Renal cortical epithelial cell (primary cell): ENCODE data around the gene STX18. TPM values are rescaled to one million over a fixed set of nuclear protein-coding genes. Genes with fewer than 3 reads are reported as not detected.
"Not testable (repeated sequence)": the region's sequence is repeated elsewhere in the genome, so short reads cannot be mapped to it uniquely, and the experiment has no call there.

ENCODE experiments used
- DNase-seq: peaks from one replicate; pipeline ENCODE4 v3.0.0-alpha.2; 2011; ENCODE audit warnings: low read depth
- total RNA-seq: library from RNA; depleted of rRNA; stranded (reverse); fragments of >200 nt; gene quantifications from 2 replicates; pipeline ENCODE4 v1.2.3, GENCODE V29; 2014

The STX18 gene
- 27.6 and 31.9 TPM in 2 replicates for total RNA-seq

- DNase-seq, result peak; percentile 54
These were observed at the start of gene STX18 for GRCh38 chr4:4541661-4542570. Gene STX18 (minus strand): TSS chr4:4542048. CDS start chr4:4541964, 84 bp downstream.

- DNase-seq, result no peak
These were observed 49.2 kb upstream of the STX18 start for GRCh38 chr4:4591071-4591470.

DNA sequence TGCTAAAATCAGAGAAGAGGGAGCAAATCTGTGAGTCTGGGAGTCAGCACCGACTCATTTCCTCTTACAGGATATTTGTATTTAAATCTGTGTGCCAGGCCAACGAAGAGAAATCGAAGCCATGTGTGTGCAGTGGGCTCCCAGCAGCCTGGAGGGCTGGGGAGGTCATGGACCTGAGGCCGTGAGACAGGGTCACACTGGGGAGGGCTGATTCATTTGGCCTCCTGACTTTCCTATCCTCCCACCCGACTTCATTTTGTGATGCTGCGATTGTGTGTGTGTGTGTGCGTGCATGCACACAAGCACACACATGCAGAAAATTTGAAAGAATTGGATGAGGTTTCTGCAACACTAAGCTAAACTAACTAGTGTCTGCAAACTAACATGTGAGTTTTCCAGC, 48.7 kb upstream of the STX18 start:
- DNase-seq, result no peak

DNA sequence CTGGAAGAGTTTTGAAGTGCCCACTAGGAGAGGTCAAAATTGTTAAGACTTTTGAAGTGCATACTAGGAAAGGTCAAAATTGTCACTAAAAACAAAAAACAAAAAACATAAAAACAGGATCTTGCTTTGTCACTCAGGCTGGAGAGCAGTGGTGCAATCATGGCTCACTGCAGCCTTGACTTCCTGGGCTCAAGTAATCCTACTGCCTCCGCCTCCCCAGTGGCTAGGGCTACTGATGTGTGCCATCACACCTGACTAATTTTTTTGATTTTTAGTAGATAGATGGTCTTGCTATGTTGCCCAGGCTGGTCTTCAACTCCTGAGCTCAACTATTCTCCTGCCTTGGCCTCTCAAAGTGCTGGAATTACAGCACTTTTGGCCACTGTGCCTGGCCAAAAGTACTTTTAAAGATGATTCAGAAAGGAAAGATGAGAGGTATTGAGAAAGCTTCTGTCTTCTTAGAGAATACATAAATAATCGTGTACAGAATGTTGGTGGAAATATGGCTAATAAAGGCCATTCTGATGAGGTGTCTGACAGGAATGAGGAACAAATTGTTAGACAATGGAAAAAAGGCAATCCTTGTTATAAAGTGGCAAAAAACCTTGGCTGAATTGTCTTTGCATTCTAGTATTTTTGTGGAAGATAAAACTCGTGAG, 43.3 kb upstream of the STX18 start:
- peak; percentile 19 for DNase-seq

DNA sequence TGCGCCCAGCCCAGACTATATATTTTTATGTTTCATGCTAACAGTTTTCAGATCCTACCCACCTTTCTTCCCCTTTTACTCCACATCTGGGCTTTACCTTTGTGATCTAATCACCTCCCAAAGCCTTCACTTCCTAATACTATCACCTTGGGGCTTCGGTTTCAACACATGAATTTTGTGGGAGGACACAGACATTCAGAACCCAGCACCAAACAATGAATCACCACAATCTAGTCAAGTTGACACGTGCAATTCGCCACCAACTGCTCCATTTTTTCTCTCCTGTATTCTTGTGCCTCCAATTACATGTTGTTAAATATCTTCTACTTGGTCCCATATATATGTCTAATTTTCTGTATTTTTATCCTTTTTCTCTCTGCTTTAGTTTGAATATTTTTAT, 41.8 kb upstream of the STX18 start:
- no peak for DNase-seq

DNA sequence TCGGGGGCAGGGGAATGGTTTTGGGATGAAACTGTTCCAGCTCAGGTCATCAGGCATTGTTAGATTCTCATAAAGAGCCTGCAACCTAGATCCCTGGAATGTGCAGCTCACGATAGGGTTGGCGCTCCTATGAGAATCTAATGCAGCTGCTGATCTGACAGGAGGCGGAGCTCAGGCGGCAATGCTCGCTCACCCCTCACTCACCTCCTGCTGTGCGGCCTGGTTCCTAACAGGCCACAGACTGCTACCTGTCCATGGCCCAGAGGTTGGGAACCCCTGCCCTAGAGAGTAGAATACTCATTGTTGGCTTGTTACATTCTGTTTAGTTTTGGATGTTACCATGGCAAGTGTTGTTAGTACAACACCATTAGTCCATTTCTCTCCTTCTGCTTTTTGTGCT, 40.8 kb upstream of the STX18 start:
- DNase-seq, result no peak

GRCh38 chr4:4580494-4580893, 38.6 kb upstream of the STX18 start:
- no peak for DNase-seq

- no peak for DNase-seq
These were observed 37.1 kb upstream of the STX18 start for GRCh38 chr4:4578981-4579380.

GRCh38 chr4:4577359-4577875, 35.6 kb upstream of the STX18 start:
- DNase-seq, result no peak

GRCh38 chr4:4575284-4576211, 33.7 kb upstream of the STX18 start:
- no peak for DNase-seq

- DNase-seq, result peak; percentile 50
These were observed 32.9 kb upstream of the STX18 start for GRCh38 chr4:4574792-4575191.

DNA sequence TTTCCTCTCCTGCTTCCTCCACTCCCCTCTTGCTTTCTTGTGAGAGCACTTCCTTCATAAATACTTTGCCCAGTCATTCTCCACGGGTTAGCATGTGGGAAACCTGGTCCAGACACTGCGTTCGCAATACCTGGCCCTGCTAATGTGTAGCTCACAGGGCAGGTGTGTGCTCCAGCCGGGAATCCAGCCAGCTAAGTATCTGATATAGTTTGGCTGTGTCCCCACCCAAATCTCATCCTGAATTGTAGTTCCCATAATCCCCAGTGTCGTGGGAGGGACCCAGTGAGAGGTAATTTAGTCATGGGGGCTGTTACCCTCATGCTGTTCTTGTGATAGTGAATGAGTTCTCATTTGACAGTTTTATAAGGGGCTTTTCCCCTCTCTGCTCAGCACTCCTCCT, 32.2 kb upstream of the STX18 start:
- no peak for DNase-seq

DNA sequence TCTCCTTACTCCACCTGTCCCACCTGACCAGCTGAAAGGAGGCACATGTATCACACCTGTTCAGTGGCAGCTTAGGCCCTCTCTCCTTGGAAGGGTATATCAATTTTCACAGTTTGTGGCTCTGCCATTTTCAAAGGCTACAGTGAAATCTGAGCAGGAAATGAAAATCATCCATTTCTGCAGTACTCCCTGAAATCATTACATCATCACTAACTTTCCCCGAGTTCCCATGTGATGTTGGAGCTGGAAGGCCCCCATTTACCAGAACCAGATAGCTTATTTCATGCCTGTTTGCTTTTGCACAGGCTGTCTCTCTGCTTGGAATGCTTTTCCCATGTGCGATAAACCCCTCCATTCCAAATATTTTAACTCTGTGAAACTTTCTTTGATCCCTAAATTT, 31.0 kb upstream of the STX18 start:
- DNase-seq, result no peak

DNA sequence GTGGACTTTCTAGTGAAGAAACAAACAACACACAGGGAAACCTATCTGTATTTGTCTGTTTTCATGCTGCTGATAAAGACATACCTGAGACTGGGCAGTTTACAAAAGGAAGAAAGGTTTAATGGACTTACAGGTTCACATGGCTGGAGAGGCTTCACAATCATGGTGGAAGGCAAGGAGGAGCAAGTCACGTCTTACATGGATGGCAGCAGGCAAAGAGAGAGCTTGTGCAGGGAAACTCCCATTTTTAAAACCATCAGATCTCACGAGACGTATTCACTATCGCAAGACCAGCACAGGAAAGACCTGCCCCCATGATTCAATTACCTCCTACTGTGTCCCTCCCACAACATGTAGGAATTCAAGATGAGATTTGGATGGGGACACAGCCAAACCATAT, 28.0 kb upstream of the STX18 start:
- DNase-seq, result not testable (repeated sequence)

GRCh38 chr4:4568806-4569427, 27.1 kb upstream of the STX18 start:
- DNase-seq, result no peak

DNA sequence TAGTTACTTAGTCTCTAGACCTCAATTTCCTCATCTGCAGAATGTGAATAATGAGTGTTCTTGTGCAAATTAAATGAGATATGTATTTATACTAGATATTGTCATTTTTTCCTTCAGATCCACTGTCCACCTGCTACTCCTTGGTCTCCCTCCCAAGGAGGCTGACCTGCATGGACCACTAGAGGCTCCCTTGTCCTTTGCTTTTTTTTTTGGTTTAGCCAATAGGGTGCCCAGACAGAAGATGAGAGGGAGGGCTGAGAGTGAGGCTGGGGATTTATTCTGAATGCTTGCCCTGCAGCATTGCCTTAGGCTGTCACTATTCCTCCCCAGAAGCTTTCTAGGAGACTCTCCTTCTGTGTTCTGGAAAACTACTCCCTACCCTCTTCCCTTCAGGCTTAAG, 24.5 kb upstream of the STX18 start:
- not testable (repeated sequence) for DNase-seq

DNA sequence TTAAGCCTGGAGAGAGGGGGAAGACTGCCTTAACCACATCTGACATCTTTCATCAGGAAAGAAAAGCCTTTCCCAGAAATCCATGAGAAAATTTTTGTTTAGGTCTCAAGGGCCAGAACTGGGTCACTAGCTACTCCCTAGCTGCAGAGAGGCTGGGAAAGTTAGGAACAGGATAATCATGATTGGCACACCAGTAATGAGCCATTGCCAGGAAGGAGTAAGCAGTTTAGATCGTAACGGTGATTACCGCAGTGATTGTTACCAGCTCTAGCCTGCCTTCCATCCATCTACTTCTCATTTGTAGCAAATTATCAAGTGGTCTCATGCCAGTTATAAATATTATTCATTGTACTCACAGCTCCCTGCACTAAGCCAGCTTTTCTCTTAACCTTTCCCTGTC, 22.7 kb upstream of the STX18 start:
- DNase-seq, result no peak

DNA sequence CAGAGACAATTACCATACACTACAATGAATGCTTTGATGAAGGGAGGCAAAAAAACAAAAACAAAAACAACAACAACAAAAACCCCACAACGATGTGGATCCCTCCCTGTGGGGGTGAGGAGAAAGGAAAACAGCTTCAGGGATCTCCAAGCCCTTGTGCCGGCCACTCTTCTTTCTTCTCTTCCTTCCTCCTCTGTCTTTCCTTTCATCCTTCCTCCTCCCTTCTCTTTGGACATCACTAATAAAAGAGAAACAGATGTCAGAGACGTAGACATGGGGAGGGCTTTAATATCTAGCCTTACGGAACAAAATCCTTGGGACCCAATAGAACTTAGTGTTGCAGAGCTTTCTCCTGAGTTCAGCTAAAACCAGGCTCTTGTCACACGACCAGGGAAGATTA, 18.8 kb upstream of the STX18 start:
- no peak for DNase-seq

GRCh38 chr4:4560136-4560535, 18.3 kb upstream of the STX18 start:
- no peak for DNase-seq

DNA sequence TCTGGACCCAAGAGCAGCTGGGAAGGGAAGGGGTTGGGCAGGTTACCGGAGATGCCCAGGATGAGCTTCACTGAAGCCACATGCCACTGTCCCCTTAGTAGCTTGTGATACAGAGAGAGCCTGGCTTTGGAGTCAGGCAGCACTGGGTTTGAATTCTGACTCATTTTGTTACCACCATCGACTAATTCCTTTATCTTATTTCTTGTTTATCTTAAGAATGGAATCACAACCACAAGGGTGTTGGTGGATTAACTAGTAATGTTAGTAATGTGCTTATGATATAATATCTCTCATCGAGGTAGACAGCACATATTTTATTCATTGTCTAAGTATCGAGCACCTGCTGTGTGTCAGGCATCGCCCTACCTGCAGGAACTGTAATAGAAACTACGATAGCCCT, 17.7 kb upstream of the STX18 start:
- DNase-seq, result no peak

- no peak for DNase-seq
These were observed 17.0 kb upstream of the STX18 start for GRCh38 chr4:4558881-4559280.
